ENCODE measurements around the gene HNRNPUL2. TPM values are rescaled to one million over a fixed set of nuclear protein-coding genes. Genes with fewer than 3 reads are reported as not detected.
"Not testable (repeated sequence)": the region's sequence is repeated elsewhere in the genome, so short reads cannot be mapped to it uniquely, and the experiment has no call there.

Gene HNRNPUL2
- total RNA-seq, 1 donor from 2014 or later, result 72.6 TPM

GRCh38 chr11:62706850-62707247, 20.4 kb downstream of the HNRNPUL2 start:
- intact Hi-C loops (cut with micrococcal nuclease), result loop anchor here (5.0 kb wide), 3 partner anchors 35 to 125 kb away; partner anchors contain the start of genes LBHD1, STX5, TEX54 and TUT1

GRCh38 chr11:62705880-62706849, 21.1 kb downstream of the HNRNPUL2 start:
- intact Hi-C loops (cut with micrococcal nuclease), result loop anchor here (5.0 kb wide), 3 partner anchors 34 to 126 kb away; partner anchors contain the start of genes LBHD1, STX5, TEX54 and TUT1

GRCh38 chr11:62705413-62705812, 21.8 kb downstream of the HNRNPUL2 start:
- intact Hi-C loops (cut with micrococcal nuclease), result loop anchor here (5.0 kb wide), 3 partner anchors 33 to 127 kb away; partner anchors contain the start of genes LBHD1, STX5, TEX54 and TUT1

GRCh38 chr11:62703921-62704320, 23.3 kb downstream of the HNRNPUL2 start:
- intact Hi-C loops (cut with micrococcal nuclease), result not testable (repeated sequence)

GRCh38 chr11:62702246-62702645, 25.0 kb downstream of the HNRNPUL2 start:
- intact Hi-C loops (cut with micrococcal nuclease), result no loop called here

GRCh38 chr11:62694455-62695167, 32.6 kb downstream of the HNRNPUL2 start:
- intact Hi-C loops (cut with micrococcal nuclease), result loop anchor here (1.0 to 2.0 kb wide), 3 partner anchors 13 to 314 kb away; no protein-coding TSS in a partner anchor

- intact Hi-C loops (cut with micrococcal nuclease), result loop anchor here (1.0 to 2.0 kb wide), 3 partner anchors 12 to 313 kb away; no protein-coding TSS in a partner anchor
Observed at GRCh38 chr11:62693624-62694023, 33.6 kb downstream of the HNRNPUL2 start.

- intact Hi-C loops (cut with micrococcal nuclease), result no loop called here
Observed at GRCh38 chr11:62689421-62690183, 37.7 kb downstream of the HNRNPUL2 start, which contains the start of gene LRRN4CL. LRRN4CL (minus strand) TSS chr11:62689530; CDS start chr11:62688508, 1,022 bp downstream.

- intact Hi-C loops (cut with micrococcal nuclease), result no loop called here
Observed at GRCh38 chr11:62688491-62688890, 38.8 kb downstream of the HNRNPUL2 start.

GRCh38 chr11:62687508-62688396, 39.5 kb downstream of the HNRNPUL2 start:
- intact Hi-C loops (cut with micrococcal nuclease), result no loop called here

- intact Hi-C loops (cut with micrococcal nuclease), result no loop called here
Observed at GRCh38 chr11:62682518-62682917, 44.7 kb downstream of the HNRNPUL2 start.

- intact Hi-C loops (cut with micrococcal nuclease), result loop anchor here (1.0 kb wide), 1 partner anchor 13 kb away; no protein-coding TSS in a partner anchor
Observed at GRCh38 chr11:62680825-62681240, 46.4 kb downstream of the HNRNPUL2 start.

- intact Hi-C loops (cut with micrococcal nuclease), result loop anchor here (1.0 to 10.0 kb wide), 4 partner anchors 8 to 254 kb away; partner anchors contain the start of genes C11orf98, CSKMT, INTS5 and UQCC3
Observed at GRCh38 chr11:62678770-62679696, 48.2 kb downstream of the HNRNPUL2 start, which contains the start of gene UBXN1. UBXN1 (minus strand) TSS chr11:62679073; CDS start chr11:62678923, 150 bp downstream.

- intact Hi-C loops (cut with micrococcal nuclease), result loop anchor here (2.0 to 10.0 kb wide), 3 partner anchors 14 to 254 kb away; partner anchors contain the start of genes C11orf98, CSKMT and INTS5
Observed at GRCh38 chr11:62678433-62678769, 48.9 kb downstream of the HNRNPUL2 start.

- intact Hi-C loops (cut with micrococcal nuclease), result loop anchor here (2.0 to 10.0 kb wide), 3 partner anchors 13 to 253 kb away; partner anchors contain the start of genes C11orf98, CSKMT and INTS5
Observed at GRCh38 chr11:62677714-62678113, 49.5 kb downstream of the HNRNPUL2 start.

GRCh38 chr11:62677156-62677555, 50.1 kb downstream of the HNRNPUL2 start:
- intact Hi-C loops (cut with micrococcal nuclease), result loop anchor here (10.0 kb wide), 1 partner anchor 252 kb away; no protein-coding TSS in a partner anchor

GRCh38 chr11:62676698-62677097, 50.6 kb downstream of the HNRNPUL2 start:
- intact Hi-C loops (cut with micrococcal nuclease), result loop anchor here (10.0 kb wide), 1 partner anchor 252 kb away; no protein-coding TSS in a partner anchor

- intact Hi-C loops (cut with micrococcal nuclease), result loop anchor here (10.0 kb wide), 1 partner anchor 251 kb away; no protein-coding TSS in a partner anchor
Observed at GRCh38 chr11:62675415-62675814, 51.8 kb downstream of the HNRNPUL2 start.

Measured in T-helper 2 cell treated with Interferon-gamma antibody and Interleukin-4, amounts not matched to agents 100 ng/mL and 5 ng/mL, for 36 hours (primary cell).